Rectal smooth muscle tissue (tissue), 1 donor: ENCODE data around the gene SH3RF2.
"Not testable (repeated sequence)": the region's sequence is repeated elsewhere in the genome, so short reads cannot be mapped to it uniquely, and the experiment has no call there.

Experiments
- H3K27ac ChIP-seq: one replicate; pipeline ENCODE4 v1.7.0; 2013; ENCODE audit warnings: low read depth, low read length, inconsistent platforms
- H3K27me3 ChIP-seq: one replicate; pipeline ENCODE4 v1.7.0; 2013; ENCODE audit warnings: low read length; ENCODE audit not compliant: control insufficient read depth, insufficient read depth
- H3K36me3 ChIP-seq: one replicate; pipeline ENCODE4 v1.7.0; 2013; ENCODE audit warnings: low read length; ENCODE audit not compliant: control insufficient read depth, insufficient read depth
- H3K4me1 ChIP-seq: one replicate; pipeline ENCODE4 v1.7.0; 2013; ENCODE audit warnings: low read length; ENCODE audit not compliant: control insufficient read depth, insufficient read depth
- H3K4me3 ChIP-seq: one replicate; pipeline ENCODE4 v1.7.0; 2013; ENCODE audit warnings: low read length
- H3K9ac ChIP-seq: one replicate; pipeline ENCODE4 v1.7.0; 2013; ENCODE audit warnings: low read length

Gene SH3RF2

GRCh38 chr5:146005723-146006122 lies 69.3 kb downstream of the SH3RF2 start:
- Histone ChIP-seq H3K9ac (no peak overlapping the region), H3K27me3 (no peaks in the 10 kb centered on the region)

GRCh38 chr5:146006470-146007190 lies 70.3 kb downstream of the SH3RF2 start:
- no peak overlapping the region for H3K9ac ChIP-seq
- H3K27me3 ChIP-seq = no peaks in the 10 kb centered on the region
- H3K36me3 ChIP-seq = no peaks in the 10 kb centered on the region
- no peak overlapping the region for H3K27ac ChIP-seq
- H3K4me1 ChIP-seq = no peaks in the 10 kb centered on the region
- no peak overlapping the region for H3K4me3 ChIP-seq

More at GRCh38 chr5:146005723-146006122, 69.3 kb downstream of the SH3RF2 start:
- Histone ChIP-seq H3K4me3 (no peak overlapping the region), H3K4me1 (no peaks in the 10 kb centered on the region), H3K27ac (no peak overlapping the region), H3K36me3 (no peaks in the 10 kb centered on the region)

GRCh38 chr5:146007270-146007669 lies 70.9 kb downstream of the SH3RF2 start:
- H3K27me3 ChIP-seq = no peaks in the 10 kb centered on the region
- no peak overlapping the region for H3K9ac ChIP-seq

GRCh38 chr5:146007989-146008388 lies 71.6 kb downstream of the SH3RF2 start:
- H3K27ac ChIP-seq = no peak overlapping the region
- H3K27me3 ChIP-seq = no peaks in the 10 kb centered on the region
- H3K9ac ChIP-seq = no peak overlapping the region
- no peaks in the 10 kb centered on the region for H3K4me1 ChIP-seq
- no peaks in the 10 kb centered on the region for H3K36me3 ChIP-seq
- H3K4me3 ChIP-seq = no peak overlapping the region

More at GRCh38 chr5:146007270-146007669, 70.9 kb downstream of the SH3RF2 start:
- Histone ChIP-seq H3K4me1 (no peaks in the 10 kb centered on the region), H3K4me3 (no peak overlapping the region), H3K27ac (no peak overlapping the region), H3K36me3 (no peaks in the 10 kb centered on the region)

DNA sequence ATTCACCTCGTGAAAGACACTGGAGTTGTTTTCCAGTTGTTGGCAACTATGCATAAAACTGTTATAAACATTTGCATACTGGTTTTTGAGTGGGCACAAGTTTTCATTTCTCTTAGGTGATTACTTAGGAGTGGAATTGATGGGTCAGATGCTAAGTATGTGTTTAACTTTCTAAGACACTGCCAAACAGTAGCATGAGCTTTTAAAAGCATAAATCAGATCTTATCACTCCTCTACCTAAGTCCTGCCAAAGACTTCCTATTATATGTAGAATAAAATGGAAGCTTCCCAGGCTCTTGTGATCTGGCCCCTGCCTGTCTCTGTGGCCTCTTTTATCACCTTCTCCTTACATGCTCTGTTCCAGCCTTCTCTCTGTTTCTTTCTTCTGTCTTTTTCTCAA lies 72.6 kb downstream of the SH3RF2 start:
- Histone ChIP-seq H3K36me3 (no peaks in the 10 kb centered on the region), H3K9ac (no peak overlapping the region)

GRCh38 chr5:146010447-146010846 lies 74.1 kb downstream of the SH3RF2 start:
- not testable (repeated sequence) for H3K27me3 ChIP-seq, H3K4me3 ChIP-seq, H3K9ac ChIP-seq, H3K27ac ChIP-seq, H3K36me3 ChIP-seq, H3K4me1 ChIP-seq

More for the DNA sequence above, 72.6 kb downstream of the SH3RF2 start:
- Histone ChIP-seq H3K4me1 (no peaks in the 10 kb centered on the region), H3K4me3 (no peak overlapping the region), H3K27ac (no peak overlapping the region), H3K27me3 (no peaks in the 10 kb centered on the region)

DNA sequence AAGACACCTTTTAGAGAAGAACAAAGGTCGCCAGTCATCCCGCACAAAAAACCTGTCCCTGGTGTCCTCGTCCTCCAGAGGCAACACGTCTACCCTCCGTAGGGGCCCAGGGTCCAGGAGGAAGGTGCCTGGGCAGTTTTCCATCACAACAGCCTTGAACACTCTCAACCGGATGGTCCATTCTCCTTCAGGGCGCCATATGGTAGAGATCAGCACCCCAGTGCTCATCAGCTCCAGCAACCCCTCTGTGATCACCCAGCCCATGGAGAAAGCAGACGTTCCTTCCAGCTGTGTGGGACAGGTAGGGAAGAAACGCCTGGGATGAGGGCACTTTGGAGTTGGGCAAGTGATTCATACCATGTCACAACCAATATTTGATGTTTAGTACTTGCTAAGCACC lies 77.4 kb downstream of the SH3RF2 start:
- H3K4me1 ChIP-seq = no peaks in the 10 kb centered on the region
- H3K27me3 ChIP-seq = no peaks in the 10 kb centered on the region
- H3K9ac ChIP-seq = no peak overlapping the region
- no peak overlapping the region for H3K4me3 ChIP-seq
- no peaks in the 10 kb centered on the region for H3K36me3 ChIP-seq
- no peak overlapping the region for H3K27ac ChIP-seq

- Histone ChIP-seq H3K36me3 (no peaks in the 10 kb centered on the region), H3K4me3 (no peak overlapping the region), H3K4me1 (no peaks in the 10 kb centered on the region), H3K27me3 (no peaks in the 10 kb centered on the region), H3K9ac (no peak overlapping the region), H3K27ac (no peak overlapping the region)
Measured at GRCh38 chr5:146015001-146015400, 78.6 kb downstream of the SH3RF2 start.

GRCh38 chr5:146016764-146017484 lies 80.5 kb downstream of the SH3RF2 start:
- no peaks in the 10 kb centered on the region for H3K27me3 ChIP-seq
- H3K27ac ChIP-seq = no peak overlapping the region
- no peak overlapping the region for H3K9ac ChIP-seq
- no peak overlapping the region for H3K4me3 ChIP-seq
- no peaks in the 10 kb centered on the region for H3K4me1 ChIP-seq
- no peaks in the 10 kb centered on the region for H3K36me3 ChIP-seq

DNA sequence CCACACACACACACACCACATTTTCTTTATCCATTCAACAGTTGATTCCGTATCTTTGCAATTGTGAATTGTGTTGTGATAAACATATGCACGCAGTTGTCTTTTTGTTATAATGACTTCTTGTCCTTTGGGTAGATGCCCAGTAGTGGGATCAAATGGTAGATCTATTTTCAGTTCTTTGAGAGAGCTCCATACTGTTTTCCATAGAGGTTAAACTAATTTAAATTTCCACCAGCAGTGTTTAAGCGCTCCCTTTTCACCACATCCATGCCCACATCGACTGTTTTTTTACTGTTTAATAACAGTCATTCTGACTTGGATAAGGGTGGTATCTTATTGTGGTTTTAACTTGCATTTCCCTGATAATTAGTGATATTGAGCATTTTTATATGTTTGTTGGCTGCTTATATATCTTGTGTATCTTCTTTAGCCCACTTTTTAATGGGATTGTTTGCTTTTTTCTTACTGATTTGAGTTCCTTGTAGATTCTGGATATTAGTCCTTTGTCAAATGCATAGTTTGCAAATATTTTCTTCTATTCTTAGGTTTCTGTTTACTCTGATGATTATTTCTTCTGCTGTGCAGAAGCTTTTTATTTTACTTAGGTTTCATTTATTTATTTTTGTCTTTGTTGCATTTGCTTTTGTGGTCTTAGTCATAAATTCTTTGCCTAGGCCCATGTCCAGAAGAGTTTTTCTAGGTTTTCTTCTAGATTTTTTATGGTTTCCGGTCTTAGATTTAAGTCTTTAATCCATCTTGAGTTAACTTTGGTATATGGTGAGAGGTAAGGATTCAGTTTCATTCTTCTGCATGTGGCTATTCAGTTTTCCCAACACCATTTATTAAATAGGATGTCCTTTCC lies 82.4 kb downstream of the SH3RF2 start:
- H3K9ac ChIP-seq = no peak overlapping the region
- H3K4me3 ChIP-seq = no peak overlapping the region
- no peaks in the 10 kb centered on the region for H3K27me3 ChIP-seq
- no peaks in the 10 kb centered on the region for H3K36me3 ChIP-seq
- no peak overlapping the region for H3K27ac ChIP-seq
- H3K4me1 ChIP-seq = no peaks in the 10 kb centered on the region

DNA sequence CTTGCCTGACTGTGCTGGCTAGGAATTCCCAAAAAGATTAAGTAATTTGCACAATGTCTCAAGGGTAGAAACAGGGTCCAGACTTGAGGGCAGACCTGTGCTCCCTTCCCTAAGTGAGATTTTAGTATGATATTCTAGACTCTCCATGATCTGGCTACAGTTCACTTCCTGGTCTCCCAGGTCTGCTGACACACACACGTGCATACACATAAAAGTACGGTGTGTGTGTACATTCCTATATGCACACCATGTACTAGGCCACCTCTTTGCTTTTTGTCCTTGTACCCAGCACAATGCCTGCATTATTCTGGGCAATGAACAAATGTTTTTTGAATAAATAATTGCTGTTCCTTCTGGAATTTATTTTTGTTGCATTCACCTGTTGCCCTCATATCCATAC lies 83.7 kb downstream of the SH3RF2 start:
- H3K27me3 ChIP-seq = no peaks in the 10 kb centered on the region
- no peaks in the 10 kb centered on the region for H3K36me3 ChIP-seq
- no peak overlapping the region for H3K27ac ChIP-seq
- H3K4me1 ChIP-seq = no peaks in the 10 kb centered on the region
- no peak overlapping the region for H3K9ac ChIP-seq
- H3K4me3 ChIP-seq = no peak overlapping the region

GRCh38 chr5:146024034-146024433 lies 87.7 kb downstream of the SH3RF2 start:
- Histone ChIP-seq H3K4me3 (no peak overlapping the region), H3K36me3 (no peaks in the 10 kb centered on the region), H3K4me1 (no peaks in the 10 kb centered on the region), H3K9ac (no peak overlapping the region), H3K27me3 (no peaks in the 10 kb centered on the region), H3K27ac (no peak overlapping the region)
